Measurements from ENCODE around the gene MYRFL.

Gene MYRFL

GRCh38 chr12:69810870-69811498, 14.0 kb upstream of the MYRFL start:
- no peak for TF ChIP-seq ZC3H10 (CRISPR knock-in tag; IDR thresholded peaks at IDR 0.05)
- no peak for TF ChIP-seq OSR1 (CRISPR knock-in tag; IDR thresholded peaks at IDR 0.05)
- TF ChIP-seq ZNF70 (CRISPR knock-in tag; IDR thresholded peaks at IDR 0.05): no peak
- no peak for TF ChIP-seq PPARA (CRISPR knock-in tag; IDR thresholded peaks at IDR 0.05; ENCODE audit: borderline replicate concordance)
- TF ChIP-seq GLIS3 (CRISPR knock-in tag; IDR thresholded peaks at IDR 0.05): no peak
- TF ChIP-seq TOX (CRISPR knock-in tag; IDR thresholded peaks at IDR 0.05; ENCODE audit: borderline replicate concordance): no peak
- no peak for TF ChIP-seq ARNTL (CRISPR knock-in tag; IDR thresholded peaks at IDR 0.05; ENCODE audit: borderline replicate concordance, low read depth)
- TF ChIP-seq BACH2 (CRISPR knock-in tag; IDR thresholded peaks at IDR 0.05; ENCODE audit: borderline replicate concordance): no peak
- no peak for TF ChIP-seq POU6F1 (CRISPR knock-in tag; IDR thresholded peaks at IDR 0.05; ENCODE audit: borderline replicate concordance, low read depth)
- no peak for TF ChIP-seq ISL1 (CRISPR knock-in tag; IDR thresholded peaks at IDR 0.05)
- TF ChIP-seq CSDC2 (CRISPR knock-in tag; IDR thresholded peaks at IDR 0.05): no peak
- TF ChIP-seq ZNF8 (CRISPR knock-in tag; IDR thresholded peaks at IDR 0.05): no peak
- no peak for TF ChIP-seq PATZ1 (CRISPR knock-in tag; IDR thresholded peaks at IDR 0.05; ENCODE audit: borderline replicate concordance)
- no peak for TF ChIP-seq SNAI2 (CRISPR knock-in tag; IDR thresholded peaks at IDR 0.05)
- TF ChIP-seq ESRRG (CRISPR knock-in tag; IDR thresholded peaks at IDR 0.05): no peak
- no peak for ATAC-seq

- TF ChIP-seq ZFP3 (CRISPR knock-in tag; IDR thresholded peaks at IDR 0.05) (no peak), CSDC2 (CRISPR knock-in tag; IDR thresholded peaks at IDR 0.05) (no peak), TOX (CRISPR knock-in tag; IDR thresholded peaks at IDR 0.05; ENCODE audit: borderline replicate concordance) (no peak), OSR1 (CRISPR knock-in tag; IDR thresholded peaks at IDR 0.05) (no peak), CSRNP3 (CRISPR knock-in tag; IDR thresholded peaks at IDR 0.05) (no peak), ZC3H10 (CRISPR knock-in tag; IDR thresholded peaks at IDR 0.05) (no peak), TSHZ2 (CRISPR knock-in tag; IDR thresholded peaks at IDR 0.05) (no peak), RARB (CRISPR knock-in tag; IDR thresholded peaks at IDR 0.05) (no peak)
- no peak for ATAC-seq
Measured at GRCh38 chr12:69816082-69816481, 8.9 kb upstream of the MYRFL start.

- ATAC-seq: no peak
- TF ChIP-seq POU6F1 (CRISPR knock-in tag; IDR thresholded peaks at IDR 0.05; ENCODE audit: borderline replicate concordance, low read depth) (no peak), CREB5 (CRISPR knock-in tag; IDR thresholded peaks at IDR 0.05; ENCODE audit: low read depth) (no peak), ZFP3 (CRISPR knock-in tag; IDR thresholded peaks at IDR 0.05) (no peak), ZNF8 (CRISPR knock-in tag; IDR thresholded peaks at IDR 0.05) (no peak), TOX (CRISPR knock-in tag; IDR thresholded peaks at IDR 0.05; ENCODE audit: borderline replicate concordance) (no peak), RARB (CRISPR knock-in tag; IDR thresholded peaks at IDR 0.05) (no peak), ZFP30 (CRISPR knock-in tag; IDR thresholded peaks at IDR 0.05) (no peak), TCF4 (CRISPR knock-in tag; IDR thresholded peaks at IDR 0.05; ENCODE audit: borderline replicate concordance) (no peak), ZC3H10 (CRISPR knock-in tag; IDR thresholded peaks at IDR 0.05) (no peak), ARNTL (CRISPR knock-in tag; IDR thresholded peaks at IDR 0.05; ENCODE audit: borderline replicate concordance, low read depth) (no peak), CSRNP3 (CRISPR knock-in tag; IDR thresholded peaks at IDR 0.05) (no peak), ZNF70 (CRISPR knock-in tag; IDR thresholded peaks at IDR 0.05) (no peak), PPARA (CRISPR knock-in tag; IDR thresholded peaks at IDR 0.05; ENCODE audit: borderline replicate concordance) (no peak), BACH2 (CRISPR knock-in tag; IDR thresholded peaks at IDR 0.05; ENCODE audit: borderline replicate concordance) (no peak)
Measured at GRCh38 chr12:69821032-69821455, 4.0 kb upstream of the MYRFL start.
